ENCODE results near the gene ERAL1. TPM values are rescaled to one million over a fixed set of nuclear protein-coding genes. Genes with fewer than 3 reads are reported as not detected.
A peak's percentile ranks its signal among the peaks of the same experiment; 100 is the strongest.

Gene ERAL1
- total RNA-seq, 4 donors from 2014 or later: 28.1 to 74.4 (median 47.3) TPM

- in situ Hi-C loops (cut with MboI; ENCODE audit: low pct_ligation_motif_present in 1 of 4, low pct_unique_long_range_greater_than_20kb in 1 of 4, low sequenced_read_pairs in 3 of 4) (no loop called here), intact Hi-C loops (cut with DNase I; ENCODE audit: low total_unique reads) (no loop called here)
- Histone ChIP-seq H3K27ac (peak overlapping the region; percentile 67 to 84 (median 75)), H3K4me3 (no peak overlapping the region), H3K9me3 (no peaks in the 10 kb centered on the region), H3K4me1 (peaks cover 4 to 20% (median 9%) of the 10 kb centered on the region in 4 donors), H3K27me3 (no peaks in the 10 kb centered on the region), H3K36me3 (no peaks in the 10 kb centered on the region)
- WGBS, 2 donors (ENCODE audit: low coverage in 1 of 2): 83 to 85% methylated on average over 3 to 13 of the region's 13 CpGs
- no peak for DNase-seq
- TF ChIP-seq POLR2A (IDR thresholded peaks at IDR 0.05): no peak
Measured at GRCh38 chr17:28865946-28866752, 11.3 kb downstream of the ERAL1 start.

DNA sequence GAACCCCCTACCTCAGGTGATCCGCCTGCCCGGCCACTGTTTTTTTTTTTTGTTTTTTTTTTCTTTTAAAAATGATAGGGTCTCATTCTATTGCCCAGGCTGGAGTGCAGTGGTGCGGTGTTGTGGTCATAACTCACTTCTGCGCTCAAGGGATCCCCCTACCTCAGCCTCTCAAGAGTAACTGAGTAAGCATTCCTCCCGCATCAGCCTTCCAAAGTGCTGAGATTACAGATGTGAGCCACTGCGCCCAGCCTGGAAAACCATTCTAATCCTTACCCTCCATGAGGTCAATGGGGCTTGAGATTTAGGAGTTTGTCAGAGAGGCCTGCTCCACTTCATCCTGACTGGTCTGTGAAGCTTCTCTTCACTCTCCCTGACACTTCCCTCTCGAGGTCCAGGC lies 12.5 kb downstream of the ERAL1 start:
- Histone ChIP-seq H3K27ac (no peak overlapping the region), H3K4me1 (peaks cover 0 to 15% (median 9%) of the 10 kb centered on the region in 4 donors), H3K4me3 (no peak overlapping the region), H3K9me3 (no peaks in the 10 kb centered on the region), H3K36me3 (no peaks in the 10 kb centered on the region), H3K27me3 (no peaks in the 10 kb centered on the region)
- TF ChIP-seq POLR2AphosphoS5 (IDR thresholded peaks at IDR 0.05): no peak
- TF ChIP-seq, protein P1, sequence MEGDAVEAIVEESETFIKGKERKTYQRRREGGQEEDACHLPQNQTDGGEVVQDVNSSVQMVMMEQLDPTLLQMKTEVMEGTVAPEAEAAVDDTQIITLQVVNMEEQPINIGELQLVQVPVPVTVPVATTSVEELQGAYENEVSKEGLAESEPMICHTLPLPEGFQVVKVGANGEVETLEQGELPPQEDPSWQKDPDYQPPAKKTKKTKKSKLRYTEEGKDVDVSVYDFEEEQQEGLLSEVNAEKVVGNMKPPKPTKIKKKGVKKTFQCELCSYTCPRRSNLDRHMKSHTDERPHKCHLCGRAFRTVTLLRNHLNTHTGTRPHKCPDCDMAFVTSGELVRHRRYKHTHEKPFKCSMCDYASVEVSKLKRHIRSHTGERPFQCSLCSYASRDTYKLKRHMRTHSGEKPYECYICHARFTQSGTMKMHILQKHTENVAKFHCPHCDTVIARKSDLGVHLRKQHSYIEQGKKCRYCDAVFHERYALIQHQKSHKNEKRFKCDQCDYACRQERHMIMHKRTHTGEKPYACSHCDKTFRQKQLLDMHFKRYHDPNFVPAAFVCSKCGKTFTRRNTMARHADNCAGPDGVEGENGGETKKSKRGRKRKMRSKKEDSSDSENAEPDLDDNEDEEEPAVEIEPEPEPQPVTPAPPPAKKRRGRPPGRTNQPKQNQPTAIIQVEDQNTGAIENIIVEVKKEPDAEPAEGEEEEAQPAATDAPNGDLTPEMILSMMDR (IDR thresholded peaks at IDR 0.05): no peak
- no peak for TF ChIP-seq POLR2A (IDR thresholded peaks at IDR 0.05)
- TF ChIP-seq EP300 (IDR thresholded peaks at IDR 0.05; ENCODE audit: low read depth): no peak
- 93 to 100% methylated on average over 3 to 7 of the region's 7 CpGs for WGBS, 2 donors (ENCODE audit: low coverage in 1 of 2)
- in situ Hi-C loops (cut with MboI; ENCODE audit: low pct_ligation_motif_present in 1 of 4, low pct_unique_long_range_greater_than_20kb in 1 of 4, low sequenced_read_pairs in 3 of 4): no loop called here
- intact Hi-C loops (cut with DNase I; ENCODE audit: low total_unique reads): no loop called here
- no peak for DNase-seq

DNA sequence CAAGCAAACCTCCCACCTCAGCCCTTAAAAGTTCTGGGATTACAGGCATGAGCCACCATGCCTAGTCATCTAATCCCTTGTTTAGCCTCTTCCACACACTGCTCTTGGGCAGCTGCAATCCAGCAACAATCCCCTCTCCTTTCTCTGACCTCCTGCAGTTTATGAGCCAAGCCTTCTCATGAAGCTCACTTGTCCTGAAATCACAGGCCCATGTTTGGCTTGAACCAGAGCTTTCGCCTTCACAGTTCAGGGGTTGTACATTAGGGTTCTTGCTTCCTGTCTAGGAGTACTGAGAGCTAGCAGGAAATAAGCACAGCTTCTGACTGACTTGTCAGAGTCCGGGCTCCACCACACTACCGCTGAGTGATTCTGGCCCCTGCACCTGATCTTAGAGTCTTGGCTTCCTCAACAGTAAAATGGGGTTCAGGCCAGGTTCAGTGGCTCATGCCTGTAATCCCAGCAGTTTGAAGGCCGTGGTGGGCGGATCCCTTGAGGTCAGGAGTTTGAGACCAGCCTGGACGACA lies 16.3 kb downstream of the ERAL1 start:
- TF ChIP-seq POLR2A (IDR thresholded peaks at IDR 0.05): no peak
- no peak for TF ChIP-seq POLR2AphosphoS5 (IDR thresholded peaks at IDR 0.05)
- TF ChIP-seq EP300 (IDR thresholded peaks at IDR 0.05; ENCODE audit: low read depth): no peak
- no peaks in the 10 kb centered on the region for H3K9me3 ChIP-seq
- in situ Hi-C loops (cut with MboI; ENCODE audit: low pct_ligation_motif_present in 1 of 4, low pct_unique_long_range_greater_than_20kb in 1 of 4, low sequenced_read_pairs in 3 of 4): no loop called here
- no peaks in the 10 kb centered on the region for H3K27me3 ChIP-seq
- no peak overlapping the region for H3K27ac ChIP-seq
- 82% methylated on average over 6 of the region's 6 CpGs; no CpG with 5 or more reads in 1 of the 2 donors for WGBS, 2 donors (ENCODE audit: low coverage in 1 of 2)
- no peaks in the 10 kb centered on the region for H3K4me1 ChIP-seq
- DNase-seq: no peak
- intact Hi-C loops (cut with DNase I; ENCODE audit: low total_unique reads): no loop called here
- H3K36me3 ChIP-seq: no peaks in the 10 kb centered on the region
- no peak overlapping the region for H3K4me3 ChIP-seq

DNA sequence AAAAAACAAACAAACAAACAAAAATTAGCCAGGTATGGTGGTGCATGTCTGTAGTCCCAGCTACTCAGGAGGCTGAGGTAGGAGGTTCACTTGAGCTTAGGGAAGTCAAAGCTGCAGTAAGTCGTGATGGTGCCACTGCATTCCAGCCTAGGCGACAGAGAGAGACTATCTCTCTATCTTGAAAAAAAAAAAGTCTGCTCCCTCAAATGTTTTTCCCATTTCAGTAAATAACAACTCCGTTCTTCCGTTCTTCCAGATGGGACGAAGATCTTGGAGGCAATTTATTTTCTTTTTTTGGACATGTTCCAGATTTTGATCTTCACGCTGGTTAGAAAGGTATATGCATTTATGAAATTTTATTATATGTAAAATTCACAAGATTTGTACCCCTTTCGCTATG lies 19.0 kb downstream of the ERAL1 start:
- Histone ChIP-seq H3K27ac (no peak overlapping the region), H3K36me3 (no peaks in the 10 kb centered on the region), H3K4me1 (no peaks in the 10 kb centered on the region), H3K9me3 (no peaks in the 10 kb centered on the region), H3K27me3 (no peaks in the 10 kb centered on the region), H3K4me3 (no peak overlapping the region)
- intact Hi-C loops (cut with DNase I; ENCODE audit: low total_unique reads): no loop called here
- 89 to 91% methylated on average over 7 of the region's 7 CpGs for WGBS, 2 donors (ENCODE audit: low coverage in 1 of 2)
- TF ChIP-seq, protein P1 (IDR thresholded peaks at IDR 0.05): no peak
- no peak for TF ChIP-seq EP300 (IDR thresholded peaks at IDR 0.05; ENCODE audit: low read depth)
- no peak for TF ChIP-seq POLR2AphosphoS5 (IDR thresholded peaks at IDR 0.05)
- TF ChIP-seq POLR2A (IDR thresholded peaks at IDR 0.05): no peak
- in situ Hi-C loops (cut with MboI; ENCODE audit: low pct_ligation_motif_present in 1 of 4, low pct_unique_long_range_greater_than_20kb in 1 of 4, low sequenced_read_pairs in 3 of 4): no loop called here
- DNase-seq: no peak

DNA sequence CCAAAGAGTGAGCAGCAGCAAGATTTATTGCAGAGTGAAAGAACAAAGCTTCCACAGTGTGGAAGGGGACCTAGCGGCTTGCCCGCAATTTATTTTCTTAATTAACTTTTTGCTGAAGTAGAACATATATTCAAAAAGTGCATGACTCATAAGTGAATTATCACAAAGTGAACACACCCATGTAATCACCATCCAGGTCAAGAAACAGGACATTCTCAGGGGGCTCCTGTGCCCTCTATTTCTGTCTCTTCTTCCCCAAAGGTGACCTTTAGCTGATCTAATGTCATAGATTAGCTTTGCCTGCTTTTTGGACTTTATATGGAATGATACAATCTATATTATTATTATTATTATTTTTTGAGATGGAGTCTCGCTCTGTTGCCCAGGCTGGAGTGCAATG lies 19.9 kb downstream of the ERAL1 start:
- no peaks in the 10 kb centered on the region for H3K4me1 ChIP-seq
- no peak overlapping the region for H3K27ac ChIP-seq
- DNase-seq: no peak
- H3K36me3 ChIP-seq: peaks cover 0 to 6% (median 0%) of the 10 kb centered on the region in 4 donors
- no peaks in the 10 kb centered on the region for H3K9me3 ChIP-seq
- intact Hi-C loops (cut with DNase I; ENCODE audit: low total_unique reads): no loop called here
- H3K27me3 ChIP-seq: no peaks in the 10 kb centered on the region
- no peak overlapping the region for H3K4me3 ChIP-seq
- no peak for TF ChIP-seq POLR2AphosphoS5 (IDR thresholded peaks at IDR 0.05)
- no peak for TF ChIP-seq EP300 (IDR thresholded peaks at IDR 0.05; ENCODE audit: low read depth)
- TF ChIP-seq POLR2A (IDR thresholded peaks at IDR 0.05): no peak
- TF ChIP-seq, protein P1 (IDR thresholded peaks at IDR 0.05): no peak
- in situ Hi-C loops (cut with MboI; ENCODE audit: low pct_ligation_motif_present in 1 of 4, low pct_unique_long_range_greater_than_20kb in 1 of 4, low sequenced_read_pairs in 3 of 4): loop anchor here in 1 of 4 donors (25.0 kb wide), 1 partner anchor 112 kb away; no protein-coding TSS in a partner anchor
- 90% methylated on average over 2 to 3 of the region's 3 CpGs for WGBS, 2 donors (ENCODE audit: low coverage in 1 of 2)

Data from transverse colon (tissue), 4 donors.